Measurements from ENCODE around the gene TNFRSF21.

TNFRSF21 gene

GRCh38 chr6:47254906-47255305 is 54.8 kb downstream of the TNFRSF21 start:
- Histone ChIP-seq H3K27ac (no peak overlapping the region), H3K36me3 (no peaks in the 10 kb centered on the region), H3K4me3 (no peak overlapping the region), H3K27me3 (no peaks in the 10 kb centered on the region), H3K9me3 (no peaks in the 10 kb centered on the region), H3K4me1 (no peaks in the 10 kb centered on the region)
- no peak for DNase-seq
- intact Hi-C loops (cut with DNase I; ENCODE audit: low total_unique reads), result no loop called here
- TF ChIP-seq CTCF (IDR thresholded peaks at IDR 0.05), result no peak

DNA sequence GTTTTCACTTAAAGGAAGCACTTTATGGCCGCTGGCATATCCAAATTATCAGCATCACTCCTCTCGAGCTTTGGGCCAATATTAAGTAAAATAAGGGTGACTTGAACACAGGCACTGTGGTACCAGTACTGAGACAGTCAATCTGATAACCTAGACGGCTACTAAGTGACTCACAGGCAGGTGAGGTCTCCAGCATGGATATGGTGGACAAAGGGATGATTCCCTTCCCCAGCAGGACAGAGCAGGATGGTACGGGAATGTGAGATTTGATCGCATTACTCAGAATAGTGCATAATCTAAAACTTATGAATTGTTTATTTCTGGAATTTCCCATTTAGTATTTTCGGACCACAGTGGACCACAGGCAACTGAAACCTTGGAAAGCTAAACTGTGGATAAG is 55.7 kb downstream of the TNFRSF21 start:
- intact Hi-C loops (cut with DNase I; ENCODE audit: low total_unique reads), result no loop called here
- Histone ChIP-seq H3K4me1 (no peaks in the 10 kb centered on the region), H3K36me3 (no peaks in the 10 kb centered on the region), H3K27me3 (no peaks in the 10 kb centered on the region), H3K27ac (no peak overlapping the region), H3K4me3 (no peak overlapping the region), H3K9me3 (no peaks in the 10 kb centered on the region)
- TF ChIP-seq CTCF (IDR thresholded peaks at IDR 0.05), result no peak
- DNase-seq, result no peak

- intact Hi-C loops (cut with DNase I; ENCODE audit: low total_unique reads), result no loop called here
- TF ChIP-seq CTCF (IDR thresholded peaks at IDR 0.05), result no peak
- H3K4me3 ChIP-seq, result no peak overlapping the region
- H3K4me1 ChIP-seq, result no peaks in the 10 kb centered on the region
- no peaks in the 10 kb centered on the region for H3K27me3 ChIP-seq
- no peak overlapping the region for H3K27ac ChIP-seq
- no peaks in the 10 kb centered on the region for H3K9me3 ChIP-seq
- DNase-seq, result no peak
- no peaks in the 10 kb centered on the region for H3K36me3 ChIP-seq
Measured at GRCh38 chr6:47253136-47253535, 56.6 kb downstream of the TNFRSF21 start.

DNA sequence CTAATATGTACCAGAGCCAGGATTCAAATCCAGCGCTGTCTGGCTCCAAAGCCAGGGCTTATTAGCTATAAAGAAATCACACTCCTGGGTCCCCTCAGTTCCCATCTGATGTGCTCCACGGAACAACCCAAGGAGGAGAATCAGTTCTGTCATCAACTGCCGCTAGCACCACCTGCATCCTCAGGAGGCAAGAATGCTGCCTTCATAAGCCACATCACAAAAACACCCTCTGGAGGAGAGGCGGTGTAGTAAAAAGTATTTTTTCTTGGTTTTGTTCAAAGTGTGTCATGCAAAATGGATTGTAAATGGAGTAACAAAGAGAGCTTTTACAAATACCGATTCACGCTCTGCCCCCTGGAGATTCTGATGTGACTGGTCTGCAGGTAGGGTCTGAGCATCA is 57.1 kb downstream of the TNFRSF21 start:
- Histone ChIP-seq H3K27me3 (no peaks in the 10 kb centered on the region), H3K4me1 (no peaks in the 10 kb centered on the region), H3K9me3 (no peaks in the 10 kb centered on the region), H3K36me3 (no peaks in the 10 kb centered on the region), H3K27ac (no peak overlapping the region), H3K4me3 (no peak overlapping the region)
- TF ChIP-seq CTCF (IDR thresholded peaks at IDR 0.05), result no peak
- intact Hi-C loops (cut with DNase I; ENCODE audit: low total_unique reads), result no loop called here
- no peak for DNase-seq

GRCh38 chr6:47251396-47251795 is 58.3 kb downstream of the TNFRSF21 start:
- no peaks in the 10 kb centered on the region for H3K9me3 ChIP-seq
- no peak overlapping the region for H3K27ac ChIP-seq
- no peak for DNase-seq
- no peak overlapping the region for H3K4me3 ChIP-seq
- no peaks in the 10 kb centered on the region for H3K4me1 ChIP-seq
- H3K27me3 ChIP-seq, result no peaks in the 10 kb centered on the region
- no peak for TF ChIP-seq CTCF (IDR thresholded peaks at IDR 0.05)
- no peaks in the 10 kb centered on the region for H3K36me3 ChIP-seq
- intact Hi-C loops (cut with DNase I; ENCODE audit: low total_unique reads), result no loop called here

DNA sequence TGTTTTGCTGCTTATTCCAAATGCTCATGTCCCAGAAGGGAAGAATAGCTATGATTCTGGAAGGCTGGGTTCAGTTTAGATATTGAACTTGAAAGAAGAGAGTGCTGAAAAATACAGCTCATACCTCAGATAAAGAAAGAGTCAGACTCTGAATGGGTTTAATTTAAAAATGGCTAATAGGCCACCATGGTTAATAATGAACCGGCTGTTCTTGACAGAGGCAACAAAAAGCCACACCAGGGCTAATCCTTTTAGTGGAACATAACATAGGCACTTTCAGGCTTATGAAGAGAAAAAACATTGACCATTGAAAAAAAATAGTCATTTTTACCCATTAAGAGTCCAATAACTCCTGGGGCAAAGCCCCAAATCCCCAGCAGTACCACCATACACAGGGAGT is 59.4 kb downstream of the TNFRSF21 start:
- no peak for DNase-seq
- TF ChIP-seq CTCF (IDR thresholded peaks at IDR 0.05), result no peak
- no peak overlapping the region for H3K27ac ChIP-seq

More for the DNA sequence above, 59.4 kb downstream of the TNFRSF21 start:
- Histone ChIP-seq H3K27me3 (no peaks in the 10 kb centered on the region), H3K4me1 (no peaks in the 10 kb centered on the region), H3K36me3 (no peaks in the 10 kb centered on the region), H3K9me3 (no peaks in the 10 kb centered on the region), H3K4me3 (no peak overlapping the region)
- intact Hi-C loops (cut with DNase I; ENCODE audit: low total_unique reads), result no loop called here

Measured in tibial artery (tissue), 4 donors.